Temporal lobe (tissue), 1 donor: ENCODE measurements around the gene ZNF57. TPM values are rescaled to one million over a fixed set of nuclear protein-coding genes. Genes with fewer than 3 reads are reported as not detected.

Source experiments
- total RNA-seq: library from RNA; depleted of rRNA; stranded (reverse); fragments of >200 nt; gene quantifications from one replicate; pipeline ENCODE4 v1.2.3, GENCODE V29; 2014

Gene ZNF57
- total RNA-seq, 1 donor from 2014 or later = 3.7 TPM

Other genes starting within 250 kb of the ZNF57 start
- gene GNG7, start 198.2 kb upstream of the ZNF57 start, total RNA-seq = 7.4 TPM
- gene DIRAS1, start 179.6 kb upstream of the ZNF57 start, total RNA-seq = 21.4 TPM
- gene SLC39A3, start 160.9 kb upstream of the ZNF57 start, total RNA-seq = 15.0 TPM
- gene SGTA, start 117.7 kb upstream of the ZNF57 start, total RNA-seq = 30.2 TPM
- gene THOP1, start 115.4 kb upstream of the ZNF57 start, total RNA-seq = 31.5 TPM
- gene ZNF554, start 81.1 kb upstream of the ZNF57 start, total RNA-seq = 13.0 TPM
- 17.0 TPM for gene ZNF555, start 59.5 kb upstream of the ZNF57 start, total RNA-seq
- 0.25 TPM for gene ZNF556, start 33.6 kb upstream of the ZNF57 start, total RNA-seq
- gene ZNF77, start 44.0 kb downstream of the ZNF57 start, total RNA-seq = 4.7 TPM
- gene TLE6, start 76.6 kb downstream of the ZNF57 start, total RNA-seq = 0.98 TPM
- gene TLE2, start 128.4 kb downstream of the ZNF57 start, total RNA-seq = 8.6 TPM
- gene TLE5, start 161.6 kb downstream of the ZNF57 start, total RNA-seq = 103 TPM
- 43.8 TPM for gene GNA11, start 193.4 kb downstream of the ZNF57 start, total RNA-seq
- 0.25 TPM for gene GNA15, start 235.1 kb downstream of the ZNF57 start, total RNA-seq